T1000 (cell line): Measurements from ENCODE around the gene SLC25A34.

Source experiments
- DNase-seq: peaks from one replicate; lab custom pipeline; 2025; ENCODE audit warnings: mixed read lengths; lab: John Stamatoyannopoulos, UW

SLC25A34 gene

GRCh38 chr1:15775706-15776105 is 39.6 kb downstream of the SLC25A34 start:
- DNase-seq = no peak

- no peak for DNase-seq
These were observed 42.0 kb downstream of the SLC25A34 start for GRCh38 chr1:15777909-15778707.

- no peak for DNase-seq
These were observed 49.6 kb downstream of the SLC25A34 start for GRCh38 chr1:15785683-15786082.

- DNase-seq = no peak
These were observed 50.5 kb downstream of the SLC25A34 start for GRCh38 chr1:15786581-15786980.

GRCh38 chr1:15788624-15789301 is 52.7 kb downstream of the SLC25A34 start:
- no peak for DNase-seq
